ENCODE measurements around the gene TNFAIP8L3. TPM values are rescaled to one million over a fixed set of nuclear protein-coding genes. Genes with fewer than 3 reads are reported as not detected.

The TNFAIP8L3 gene
- total and polyA plus RNA-seq, 2 of the 4 experiments (the other 2 are of a cell fraction) = 0.29 to 0.90 TPM

DNA sequence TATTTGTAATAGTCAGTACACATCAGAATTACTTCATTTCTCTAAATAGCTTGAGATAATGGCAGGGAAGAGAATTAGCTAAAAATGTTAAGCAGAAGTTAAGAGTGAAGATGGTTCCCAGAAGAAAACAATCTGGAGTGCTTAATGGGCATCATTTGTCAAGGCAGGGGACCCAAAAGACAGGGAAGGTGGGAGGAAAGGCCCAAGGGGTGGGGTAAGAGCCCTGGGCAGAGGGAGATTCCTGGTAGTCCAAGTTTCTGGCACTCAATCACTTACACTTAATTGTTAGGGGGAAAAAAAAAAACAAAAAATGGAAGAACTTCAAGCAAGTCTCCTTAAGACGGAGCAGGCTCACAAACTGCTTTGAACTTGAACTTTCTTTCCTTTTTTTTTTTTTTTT, 28.9 kb downstream of the TNFAIP8L3 start:
- Histone ChIP-seq H2BK5ac (ENCODE audit: low read depth, low read length, poor library complexity, severe bottlenecking) (no peak overlapping the region), H3K79me1 (ENCODE audit: low read depth in 1 of 2, low read length in 2 of 2) (no peaks in the 10 kb centered on the region), H3K4me1 (ENCODE audit: control insufficient read depth, insufficient read depth, low read length) (peaks cover 13% of the 10 kb centered on the region), H3K36me3 (ENCODE audit: control insufficient read depth, insufficient read depth, low read length) (no peaks in the 10 kb centered on the region), H4K8ac (ENCODE audit: low read depth in 2 of 2, low read length in 2 of 2) (no peak overlapping the region), H3K14ac (replicated peaks; ENCODE audit: low read depth, low read length) (no peak overlapping the region), H3K27ac (ENCODE audit: insufficient read depth, low read length) (no peak overlapping the region), H3K56ac (ENCODE audit: extremely low read depth, insufficient read depth, low read length) (no peak overlapping the region), H3K18ac (ENCODE audit: low read depth, low read length) (peak overlapping the region; percentile 61), H2AFZ (replicated peaks; ENCODE audit: low read length, poor library complexity) (no peak overlapping the region), H3K27me3 (ENCODE audit: control insufficient read depth, insufficient read depth, low read length) (no peaks in the 10 kb centered on the region), H3K23ac (ENCODE audit: low read depth, low read length) (no peak overlapping the region), H2AK5ac (ENCODE audit: low read depth, low read length) (no peak overlapping the region), H2BK20ac (ENCODE audit: low read depth, low read length) (no peak overlapping the region), H3K4me3 (ENCODE audit: insufficient read depth, low read depth, low read length) (no peak overlapping the region), H2BK15ac (ENCODE audit: low read depth, low read length) (no peak overlapping the region; the same call in 2 of the 3 replicates), H2BK120ac (ENCODE audit: low read depth, low read length) (no peak overlapping the region), H3K4me2 (ENCODE audit: low read depth, low read length) (no peak overlapping the region), H3K9me1 (ENCODE audit: insufficient read depth, low read length) (peaks cover 7% of the 10 kb centered on the region; the same call in 1 of the 2 replicates), H4K20me1 (ENCODE audit: insufficient read depth, low read length) (no peaks in the 10 kb centered on the region), H2AK9ac (replicated peaks; ENCODE audit: low read depth, low read length, poor library complexity) (no peak overlapping the region), H3K9ac (ENCODE audit: low read depth, low read length) (no peak overlapping the region), H4K5ac (ENCODE audit: low read depth, low read length) (no peak overlapping the region), H4K91ac (ENCODE audit: insufficient read depth, low read depth, low read length) (no peak overlapping the region), H3K4ac (ENCODE audit: low read depth, low read length) (no peak overlapping the region), H3K9me3 (ENCODE audit: control insufficient read depth, insufficient read depth, low read length) (no peaks in the 10 kb centered on the region)
- in situ Hi-C loops (cut with MboI; ENCODE audit: low sequenced_read_pairs) = no loop called here
- no TSS peak for BruUV-seq (replicated peaks)
- ChIA-PET POLR2A (ENCODE audit: unreplicated experiment) (no interaction called here), CTCF (no interaction called here)
- no peak for ATAC-seq (ENCODE audit: low read depth)
- TF ChIP-seq RFX5 (IDR thresholded peaks at IDR 0.05; ENCODE audit: low read depth, low read length) (no peak), FOS (IDR thresholded peaks at IDR 0.05; ENCODE audit: low read depth, low read length) (no peak), CHD1 (IDR thresholded peaks at IDR 0.05; ENCODE audit: low read depth, low read length) (no peak), BHLHE40 (IDR thresholded peaks at IDR 0.05; ENCODE audit: low read depth, low read length) (no peak), MAFK (IDR thresholded peaks at IDR 0.05; ENCODE audit: low read depth, low read length) (no peak), NFE2L2 (IDR thresholded peaks at IDR 0.05; ENCODE audit: low read depth, low read length) (no peak)
- no CpG with 5 or more reads among the region's 1 CpG for WGBS, 2 experiments (ENCODE audit: extremely low coverage in 2 of 2, insufficient read length in 1 of 2)
- dilution Hi-C loops (cut with HindIII; ENCODE audit: low sequenced_read_pairs, unreplicated experiment) = no loop called here
- intact Hi-C loops (cut with micrococcal nuclease) = no loop called here
- DNase-seq = no peak
